DMS 273 (cell line): ENCODE results near the gene ACOT4.
"Not testable (repeated sequence)": the region's sequence is repeated elsewhere in the genome, so short reads cannot be mapped to it uniquely, and the experiment has no call there.

Experiments used
- DNase-seq: peaks from one replicate; lab custom pipeline; 2025; ENCODE audit not compliant: unreplicated experiment; lab: John Stamatoyannopoulos, UW

The ACOT4 gene

DNA sequence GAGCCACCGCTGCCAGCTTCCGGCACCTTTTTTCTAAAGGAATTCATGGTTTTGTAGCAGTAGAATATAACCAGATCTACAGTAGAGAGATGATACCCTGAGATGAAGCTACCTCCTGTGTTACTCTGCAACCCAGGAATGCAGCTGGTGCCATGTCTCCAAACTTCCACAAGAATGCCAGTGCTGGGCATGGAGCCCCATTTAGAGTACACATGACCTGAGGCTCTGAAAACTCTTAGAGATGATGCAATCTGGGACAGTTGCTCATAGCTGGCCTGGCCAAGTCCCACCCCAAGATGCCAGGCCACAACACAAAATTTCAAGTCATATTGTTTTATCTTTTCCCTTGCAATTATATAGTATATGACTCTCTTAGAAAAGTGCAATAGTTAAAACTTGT is 14.5 kb upstream of the ACOT4 start:
- not testable (repeated sequence) for DNase-seq

DNA sequence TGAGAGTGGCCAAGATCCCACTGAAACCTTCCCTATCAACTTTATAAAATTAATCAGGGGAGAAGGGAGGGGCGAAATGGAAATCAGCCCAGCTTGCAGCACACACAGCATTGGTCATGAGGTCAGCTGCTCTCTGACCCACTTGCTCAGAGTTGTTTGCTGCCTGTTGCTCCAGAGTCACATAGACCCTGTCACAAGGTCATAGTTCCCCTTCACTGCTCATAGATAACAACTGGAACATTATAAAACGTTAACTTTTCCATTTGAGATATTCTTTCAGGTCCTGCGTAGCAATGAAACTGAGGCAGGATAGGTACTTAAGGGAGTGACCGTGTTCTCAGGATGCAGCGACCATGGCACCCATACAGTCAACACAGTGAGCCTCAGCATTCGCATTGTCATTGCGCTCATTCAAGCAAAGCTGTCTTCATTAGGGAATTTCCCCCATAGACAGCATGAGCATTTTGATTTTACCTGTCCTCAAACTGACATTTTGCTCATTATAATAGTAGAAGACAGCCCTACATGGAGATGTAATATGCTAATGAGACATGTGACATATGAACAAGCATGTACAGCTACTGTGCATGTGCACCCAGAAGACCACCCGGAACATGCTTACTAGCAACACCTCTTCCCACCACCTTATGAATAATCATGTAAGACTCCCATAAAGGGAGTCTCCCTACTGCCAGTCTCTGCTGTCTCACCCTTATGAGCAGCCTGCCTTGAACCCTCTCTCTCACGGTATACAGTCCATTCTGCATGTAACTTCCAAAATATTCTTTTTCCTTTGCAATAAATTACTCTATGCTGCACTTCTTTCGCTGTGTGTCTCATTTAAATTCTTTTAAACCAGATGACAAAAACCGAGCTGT is 9.3 kb upstream of the ACOT4 start:
- not testable (repeated sequence) for DNase-seq

- DNase-seq = no peak
Observed at GRCh38 chr14:73588695-73589094, 3.0 kb upstream of the ACOT4 start.

GRCh38 chr14:73589116-73589515 is 2.6 kb upstream of the ACOT4 start:
- no peak for DNase-seq

- not testable (repeated sequence) for DNase-seq
Observed at GRCh38 chr14:73590673-73591004, 1.0 kb upstream of the ACOT4 start.

DNA sequence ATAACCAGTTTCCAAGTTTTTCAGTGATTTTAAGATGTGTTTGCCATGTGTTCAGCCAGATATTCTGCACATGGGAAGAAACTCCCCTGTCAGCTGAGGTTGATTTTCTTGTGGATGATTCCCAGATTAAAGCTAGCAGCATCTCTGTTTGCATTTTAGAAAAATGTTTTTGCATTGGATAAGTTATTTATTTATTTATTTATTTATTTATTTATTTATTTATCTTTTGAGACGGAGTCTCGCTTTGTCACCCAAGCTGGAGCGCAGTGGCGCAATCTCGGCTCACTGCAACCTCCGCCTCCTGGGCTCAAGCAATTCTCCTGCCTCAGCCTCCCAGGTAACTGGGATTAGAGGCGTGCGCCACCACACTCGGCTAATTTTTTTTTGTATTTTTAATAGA is 2.8 kb downstream of the ACOT4 start:
- DNase-seq = no peak

DNA sequence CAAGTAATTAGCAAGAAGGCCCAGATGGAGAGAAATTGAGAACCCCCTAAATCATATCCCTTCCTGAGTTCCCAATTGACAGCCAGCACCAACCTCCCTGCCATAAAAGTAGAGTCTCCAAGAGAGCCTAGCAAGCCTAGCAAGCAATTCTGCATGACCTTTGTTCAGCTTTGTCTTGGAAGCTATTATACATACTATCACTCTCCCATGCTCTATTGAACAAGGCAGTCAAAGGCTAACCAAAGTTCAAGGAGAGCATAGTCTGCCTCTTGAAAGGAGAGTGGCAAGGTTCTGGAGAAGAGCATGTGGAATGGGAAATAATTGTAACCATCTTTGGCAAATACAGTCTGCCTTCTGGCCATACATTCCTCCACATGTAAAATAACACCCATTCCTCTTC is 7.8 kb downstream of the ACOT4 start:
- no peak for DNase-seq

DNA sequence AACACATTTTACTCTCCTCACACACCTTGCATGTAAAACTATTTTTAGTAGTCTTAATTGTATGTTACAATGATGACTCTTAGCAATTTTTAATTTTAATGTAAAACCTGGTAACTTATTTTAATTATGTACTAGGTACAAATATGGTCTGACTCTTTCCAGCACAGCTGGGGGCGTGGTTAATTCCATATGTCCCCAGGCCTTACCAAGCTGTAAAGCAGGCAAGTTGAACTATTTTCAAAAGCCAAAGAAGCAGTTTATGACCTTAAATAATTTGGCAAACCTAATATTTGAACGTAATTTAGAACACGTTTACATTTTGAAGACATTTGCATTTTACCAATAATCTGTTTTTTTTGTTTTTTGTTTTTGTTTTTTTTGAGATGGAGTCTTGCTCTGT is 11.3 kb downstream of the ACOT4 start:
- peak; percentile 32 for DNase-seq

GRCh38 chr14:73606271-73606670 is 14.6 kb downstream of the ACOT4 start:
- no peak for DNase-seq

DNA sequence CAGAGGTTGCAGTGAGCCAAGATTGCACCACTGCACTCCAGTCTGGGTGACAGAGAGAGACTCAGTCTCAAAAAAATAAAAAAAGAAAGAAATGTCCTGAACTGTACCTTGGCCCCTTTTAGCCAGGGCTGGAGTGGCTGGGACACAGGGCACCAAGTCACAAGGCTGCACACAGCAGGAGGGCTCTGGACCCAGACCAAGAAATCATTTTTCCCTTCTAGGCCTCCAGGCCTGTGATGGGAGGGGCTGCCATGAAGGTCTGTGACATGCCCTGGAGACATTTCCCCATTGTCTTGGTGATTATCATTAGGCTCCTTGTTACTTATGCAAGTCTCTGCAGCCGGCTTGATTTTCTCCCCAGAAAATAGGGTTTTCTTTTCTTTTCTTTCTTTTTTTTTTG is 15.6 kb downstream of the ACOT4 start:
- no peak for DNase-seq

- peak; percentile 39 for DNase-seq
Observed at GRCh38 chr14:73610687-73611086, 19.0 kb downstream of the ACOT4 start.

GRCh38 chr14:73612339-73613045 is 20.8 kb downstream of the ACOT4 start, which contains the start of gene ACOT6:
ACOT6 (plus strand) TSS chr14:73612517; CDS start chr14:73612572, 55 bp downstream.
- DNase-seq = peak; percentile 90

DNA sequence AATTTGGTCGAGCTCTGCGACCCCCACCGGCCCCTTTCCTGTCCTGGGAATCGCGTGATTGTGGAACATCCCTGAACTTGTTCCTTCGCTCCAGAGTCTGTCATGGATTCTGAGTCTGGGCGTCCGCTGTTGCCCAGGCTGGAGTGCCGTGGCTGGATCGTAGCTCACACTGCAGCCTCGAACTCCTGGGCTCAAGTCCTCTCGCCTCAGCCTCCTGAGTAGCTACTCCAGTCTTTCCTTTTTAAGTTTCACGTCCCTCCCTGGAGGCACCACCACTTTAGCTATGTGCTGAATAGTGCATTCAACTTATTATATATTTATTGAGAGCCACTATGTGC is 21.3 kb downstream of the ACOT4 start:
- DNase-seq = no peak

GRCh38 chr14:73613419-73613963 is 21.8 kb downstream of the ACOT4 start:
- no peak for DNase-seq

GRCh38 chr14:73616831-73617230 is 25.2 kb downstream of the ACOT4 start:
- no peak for DNase-seq

DNA sequence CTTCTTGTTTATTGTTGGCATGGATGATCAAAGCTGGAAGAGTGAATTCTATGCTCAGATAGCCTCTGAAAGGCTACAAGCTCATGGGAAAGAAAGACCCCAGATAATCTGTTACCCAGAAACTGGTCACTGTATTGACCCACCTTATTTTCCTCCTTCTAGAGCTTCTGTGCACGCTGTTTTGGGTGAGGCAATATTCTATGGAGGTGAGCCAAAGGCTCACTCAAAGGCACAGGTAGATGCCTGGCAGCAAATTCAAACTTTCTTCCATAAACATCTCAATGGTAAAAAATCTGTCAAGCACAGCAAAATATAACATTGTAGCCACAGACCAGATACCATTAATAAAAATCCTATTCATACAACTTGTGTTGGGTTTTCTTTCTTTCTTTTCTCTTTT is 27.9 kb downstream of the ACOT4 start:
- no peak for DNase-seq

DNA sequence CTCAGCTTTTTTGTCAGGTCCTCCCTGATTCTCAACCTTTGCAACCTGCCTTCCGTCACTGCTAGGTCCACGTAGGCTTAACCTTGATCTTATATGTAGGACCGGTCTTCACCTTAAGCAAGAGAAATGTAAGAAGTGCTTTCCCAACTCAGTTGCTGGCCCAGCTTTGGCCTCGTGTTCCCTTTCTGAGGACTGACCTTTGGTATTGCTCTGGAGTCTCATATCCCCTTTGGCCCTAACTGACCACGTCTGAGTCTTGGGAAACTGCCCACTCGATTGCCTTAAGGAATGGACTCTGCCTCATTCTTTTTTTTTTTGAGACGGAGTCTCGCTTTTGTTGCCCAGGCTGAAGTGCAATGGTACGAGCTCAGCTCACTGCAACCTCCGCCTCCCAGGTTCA is 28.6 kb downstream of the ACOT4 start:
- DNase-seq = no peak

DNA sequence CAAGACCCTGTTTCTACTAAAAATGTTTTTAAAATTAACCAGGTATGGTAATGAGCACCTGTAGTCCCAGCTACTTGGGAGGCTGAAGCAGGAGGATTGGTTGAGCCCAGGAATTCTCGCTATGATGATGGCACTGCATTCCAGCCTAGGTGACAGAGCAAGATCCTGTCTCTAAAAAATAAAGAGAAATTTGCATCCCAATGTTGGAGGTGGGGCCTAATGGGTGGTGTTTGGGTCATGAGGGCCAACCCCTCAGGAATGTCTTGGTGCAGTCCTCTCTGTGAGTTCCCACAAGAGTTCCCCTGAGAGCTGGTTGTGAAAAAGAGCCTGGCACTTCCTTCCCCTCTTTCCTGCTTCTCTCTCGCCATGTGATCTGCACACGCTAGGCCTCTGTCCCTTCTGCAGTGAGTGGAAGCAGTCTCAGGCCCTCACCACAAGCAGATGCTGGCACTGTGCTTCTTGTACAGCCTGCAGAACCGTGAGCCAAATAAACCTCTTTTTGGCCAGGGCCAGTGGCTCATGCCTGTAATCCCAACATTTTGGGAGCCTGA is 31.9 kb downstream of the ACOT4 start:
- no peak for DNase-seq

DNA sequence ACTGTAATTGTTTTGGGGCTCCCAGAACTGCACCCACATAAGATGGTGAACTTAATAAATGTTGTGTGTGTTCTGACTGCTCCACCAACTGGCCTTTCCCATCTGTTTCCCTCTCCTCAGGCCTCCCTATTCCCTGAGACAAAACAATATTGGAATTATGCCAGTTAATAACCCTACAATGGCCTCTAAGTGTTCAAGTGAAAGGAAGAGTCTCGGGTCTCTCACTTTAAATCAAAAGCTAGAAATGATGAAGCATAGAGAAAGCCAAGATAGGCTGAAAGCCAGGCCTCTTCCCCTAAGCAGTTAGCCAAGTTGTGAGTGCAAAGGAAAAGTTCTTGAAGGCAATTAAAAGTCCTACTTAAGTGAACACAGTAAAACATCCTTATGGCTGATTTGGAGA is 34.0 kb downstream of the ACOT4 start:
- DNase-seq = no peak

DNA sequence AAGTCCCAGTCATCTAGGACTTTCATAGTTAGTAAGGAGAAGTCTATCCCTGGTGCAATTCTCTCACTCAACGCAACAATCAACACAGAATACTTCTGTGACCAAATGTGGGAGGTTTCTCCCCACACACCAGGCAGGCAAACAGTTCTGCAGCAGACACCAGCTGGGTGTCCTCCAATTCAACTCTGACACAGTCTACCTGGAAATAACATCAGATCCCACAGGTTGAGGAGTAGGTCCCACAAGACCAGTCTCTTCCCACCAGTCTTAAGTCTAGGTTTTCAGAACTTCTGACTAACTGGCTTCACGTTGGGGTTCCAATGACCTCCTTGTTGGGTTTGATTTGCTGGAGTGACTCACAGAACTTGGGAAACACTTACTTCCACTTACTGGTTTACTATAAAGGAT is 35.5 kb downstream of the ACOT4 start:
- no peak for DNase-seq

- no peak for DNase-seq
Observed at GRCh38 chr14:73630009-73630780, 38.5 kb downstream of the ACOT4 start.
